CD4-positive, alpha-beta T cell treated with Interleukin-17A for 4 hours (primary cell): ENCODE measurements around the gene NLRP6.
"Not testable (repeated sequence)": the region's sequence is repeated elsewhere in the genome, so short reads cannot be mapped to it uniquely, and the experiment has no call there.

Experiments used
- DNase-seq: peaks from one replicate; pipeline ENCODE4 v3.0.0-alpha.2; 2020; ENCODE audit warnings: mixed read lengths

The NLRP6 gene

GRCh38 chr11:326842-327580 lies 48.8 kb downstream of the NLRP6 start:
- peak; percentile 76 for DNase-seq

- DNase-seq = no peak
Observed at GRCh38 chr11:327581-327923, 49.3 kb downstream of the NLRP6 start.

- no peak for DNase-seq
Observed at GRCh38 chr11:328012-328411, 49.8 kb downstream of the NLRP6 start.

GRCh38 chr11:328516-329100 lies 50.4 kb downstream of the NLRP6 start:
- DNase-seq = not testable (repeated sequence)

DNA sequence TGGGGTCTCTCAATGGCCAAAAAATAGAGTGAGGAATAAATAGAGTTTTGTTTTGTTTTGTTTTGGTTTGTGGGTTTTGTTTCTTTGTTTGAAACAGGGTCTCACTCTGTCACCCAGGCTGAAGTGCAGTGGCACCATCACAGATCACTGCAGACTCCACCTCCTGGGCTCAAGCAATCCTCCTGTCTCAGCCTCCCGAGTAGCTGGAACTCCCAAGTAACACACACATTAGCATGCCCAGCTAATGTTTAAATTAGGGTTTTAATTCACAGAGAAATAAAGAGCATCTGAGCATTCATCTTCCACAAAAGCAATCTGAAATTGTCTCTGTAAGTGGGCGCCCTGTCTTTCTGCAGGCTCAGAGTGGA lies 51.7 kb downstream of the NLRP6 start:
- DNase-seq = no peak

- DNase-seq = peak; percentile 27
Observed at GRCh38 chr11:330307-330693, 52.1 kb downstream of the NLRP6 start.

- peak; percentile 28 for DNase-seq
Observed at GRCh38 chr11:330694-331357, 52.6 kb downstream of the NLRP6 start.

GRCh38 chr11:331358-332060 lies 53.3 kb downstream of the NLRP6 start:
- DNase-seq = no peak

DNA sequence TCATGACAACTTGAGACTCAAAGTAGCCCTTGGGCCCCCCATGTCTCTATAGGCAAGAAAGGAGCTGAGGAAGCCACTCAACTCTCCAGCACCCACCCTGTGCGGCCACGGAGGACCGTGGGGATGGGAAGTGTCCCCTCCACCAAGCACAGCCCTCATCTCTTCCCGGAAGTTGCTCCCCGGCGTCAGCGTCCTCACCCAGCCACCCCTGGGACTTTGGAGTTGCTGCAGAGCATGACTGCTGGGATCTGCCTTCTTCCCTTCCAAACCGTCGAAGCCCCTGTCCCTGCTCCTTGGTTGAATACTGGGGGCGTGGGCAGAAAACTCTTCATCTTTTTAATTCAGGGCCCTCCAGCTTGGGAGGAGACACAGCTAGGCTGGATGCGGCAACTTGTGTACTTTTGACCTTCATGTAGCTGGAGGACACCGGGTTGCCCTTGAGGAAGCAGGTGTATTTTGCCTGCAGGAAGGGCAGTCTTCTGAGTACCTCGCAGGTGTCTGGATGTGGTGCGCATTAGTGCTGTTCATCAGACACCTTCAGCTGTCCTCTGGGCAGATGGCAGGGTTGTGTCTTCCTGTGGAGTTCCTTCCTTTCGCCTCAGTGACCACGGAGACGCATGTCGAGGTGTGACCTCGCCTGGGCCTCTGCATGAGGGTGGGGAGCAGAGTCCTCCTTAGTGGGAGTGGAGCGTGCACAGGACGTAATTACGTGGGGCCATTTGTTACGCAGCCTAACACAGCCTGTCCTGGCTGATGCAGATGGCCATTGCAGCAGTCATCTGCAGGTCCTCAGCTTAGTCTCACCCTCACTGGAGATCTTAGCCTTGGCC lies 54.7 kb downstream of the NLRP6 start:
- no peak for DNase-seq

- DNase-seq = not testable (repeated sequence)
Observed at GRCh38 chr11:333616-334263, 55.5 kb downstream of the NLRP6 start.

DNA sequence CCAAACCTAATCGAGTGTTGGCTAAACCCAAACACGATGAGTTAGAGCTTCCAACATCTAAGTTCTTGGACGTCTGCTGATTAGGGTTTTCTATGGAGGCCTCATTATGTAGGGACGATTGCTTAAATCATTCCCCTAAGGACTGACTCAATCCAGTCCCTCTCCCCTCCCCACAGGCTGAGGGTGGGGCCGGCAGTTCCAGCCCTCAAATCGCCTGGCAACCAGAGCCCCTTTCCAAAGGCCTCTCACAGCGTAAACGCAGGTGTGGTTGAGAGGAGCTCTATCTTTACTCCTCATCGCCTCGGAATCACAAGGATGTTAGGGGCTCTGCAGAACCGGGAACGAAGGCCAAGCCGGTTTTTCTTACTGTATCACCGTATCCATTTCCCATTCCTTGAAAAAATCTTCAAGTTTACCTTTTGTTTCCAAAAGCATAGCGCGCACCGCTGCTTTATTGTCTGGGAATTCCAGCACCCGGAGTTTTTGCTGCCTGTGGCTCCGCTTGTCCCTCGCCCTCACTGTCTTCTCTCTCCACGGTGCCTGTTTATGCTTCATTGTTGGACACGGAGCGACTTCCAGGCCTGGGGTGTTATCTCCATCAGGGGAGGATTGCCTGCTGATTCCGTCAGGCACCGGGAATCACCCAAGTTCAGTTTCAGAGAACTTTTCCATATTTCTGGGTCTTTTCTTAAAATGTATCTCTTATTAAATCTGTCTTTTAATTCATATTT lies 56.2 kb downstream of the NLRP6 start:
- DNase-seq = no peak
